GM21367 (cell line): ENCODE measurements around the gene ATP8A2.

Experiments
- ATAC-seq: cut with Tn5 transposase; IDR thresholded peaks from one replicate; pipeline ENCODE4 v1.9.1; 2021; ENCODE audit not compliant: unreplicated experiment

Gene ATP8A2

DNA sequence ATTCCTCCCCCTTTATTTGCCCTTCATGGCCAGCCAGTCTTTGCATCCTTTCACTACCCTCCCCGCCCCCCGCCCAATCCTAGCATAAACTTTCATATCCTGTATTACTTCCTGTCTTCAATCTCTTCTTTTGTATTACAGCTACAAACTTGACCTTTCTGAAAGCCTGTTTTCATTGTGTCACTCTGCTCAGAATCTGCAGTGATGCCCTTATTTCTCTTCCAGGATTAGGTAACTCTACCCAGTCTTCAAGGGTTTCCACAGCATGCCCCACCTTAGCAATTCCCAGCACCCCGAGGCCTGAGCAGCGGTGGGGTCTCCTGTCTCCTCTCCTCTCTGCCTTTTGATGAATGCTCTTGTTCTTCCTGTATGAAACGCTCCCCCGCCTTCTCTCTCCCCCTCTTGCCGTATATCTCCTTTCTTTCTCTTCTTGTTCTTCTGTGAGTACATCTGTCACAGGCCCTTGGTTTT lies 534.5 kb downstream of the ATP8A2 start:
- ATAC-seq, result no peak

DNA sequence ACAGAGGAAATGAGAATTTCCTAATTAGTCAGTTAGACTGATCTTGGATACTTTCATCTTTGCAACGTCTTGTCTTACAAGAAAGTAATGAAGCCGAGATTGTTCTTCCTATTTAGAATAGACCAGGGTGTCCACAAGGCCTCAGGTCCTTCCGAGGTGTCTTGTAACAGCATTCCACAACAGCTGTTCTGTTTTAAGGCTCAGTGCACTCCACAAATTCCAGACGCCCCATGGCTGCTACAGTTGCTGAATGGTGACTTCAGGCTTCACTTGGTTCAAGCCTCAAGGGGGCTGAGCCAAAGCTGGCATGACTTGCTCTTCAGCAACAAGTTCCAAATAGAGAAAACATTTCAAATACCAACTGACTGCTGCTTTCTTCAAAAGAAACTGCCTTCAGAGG lies 536.6 kb downstream of the ATP8A2 start:
- no peak for ATAC-seq

- no peak for ATAC-seq
Observed at GRCh38 chr13:25910243-25910642, 538.5 kb downstream of the ATP8A2 start.

DNA sequence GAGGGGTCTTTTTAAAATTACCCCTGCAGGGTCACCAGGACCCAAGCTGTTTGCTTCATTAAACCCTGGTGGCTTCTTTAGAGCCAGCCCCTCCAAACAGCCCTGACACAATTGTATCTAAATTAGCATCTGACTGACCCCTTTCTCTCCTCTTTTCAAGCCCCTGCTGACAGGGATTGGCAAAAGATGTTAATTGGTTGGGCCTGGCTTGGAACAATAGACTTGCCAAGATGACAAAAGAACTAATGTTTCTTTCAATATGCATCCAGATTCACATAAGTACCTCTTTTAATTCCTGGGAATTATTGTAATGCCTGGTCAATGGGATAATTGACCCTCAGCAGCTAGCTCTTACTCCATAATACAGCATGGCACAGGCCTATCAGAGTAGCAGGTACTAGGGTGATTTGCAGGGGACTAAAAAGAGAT lies 539.2 kb downstream of the ATP8A2 start:
- no peak for ATAC-seq

GRCh38 chr13:25912961-25913360 lies 541.2 kb downstream of the ATP8A2 start:
- no peak for ATAC-seq

DNA sequence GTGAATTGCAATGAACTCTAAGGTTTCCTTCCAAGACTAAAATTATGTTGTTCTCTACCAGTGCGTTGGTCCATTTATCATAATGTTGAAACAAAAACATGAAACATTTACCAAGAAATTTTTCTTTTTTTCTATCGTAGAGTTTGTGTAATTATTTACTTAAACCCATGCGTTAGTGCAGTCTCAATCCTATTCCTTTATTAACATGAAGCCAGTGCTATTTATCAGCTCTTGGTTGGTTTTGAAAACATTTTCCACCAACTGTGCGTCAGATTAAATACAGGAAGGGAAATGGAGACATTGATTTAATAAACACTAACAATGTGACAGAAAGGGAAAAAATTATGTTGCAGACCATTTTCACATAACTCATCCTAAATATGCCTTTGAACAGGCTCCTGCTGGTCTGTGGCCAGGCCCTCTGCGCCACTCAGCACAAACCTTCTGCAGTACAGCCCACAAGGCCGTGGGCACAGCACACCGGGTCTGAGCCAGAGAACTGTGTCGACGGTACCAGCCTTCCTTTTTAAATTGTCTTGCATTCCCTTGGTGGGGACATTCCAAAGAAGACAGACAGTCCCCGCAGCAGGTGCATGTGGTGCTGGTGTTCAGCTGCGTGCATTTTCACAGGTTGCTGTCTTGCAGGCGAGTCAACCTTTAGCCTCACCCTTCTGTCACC lies 544.2 kb downstream of the ATP8A2 start:
- no peak for ATAC-seq

DNA sequence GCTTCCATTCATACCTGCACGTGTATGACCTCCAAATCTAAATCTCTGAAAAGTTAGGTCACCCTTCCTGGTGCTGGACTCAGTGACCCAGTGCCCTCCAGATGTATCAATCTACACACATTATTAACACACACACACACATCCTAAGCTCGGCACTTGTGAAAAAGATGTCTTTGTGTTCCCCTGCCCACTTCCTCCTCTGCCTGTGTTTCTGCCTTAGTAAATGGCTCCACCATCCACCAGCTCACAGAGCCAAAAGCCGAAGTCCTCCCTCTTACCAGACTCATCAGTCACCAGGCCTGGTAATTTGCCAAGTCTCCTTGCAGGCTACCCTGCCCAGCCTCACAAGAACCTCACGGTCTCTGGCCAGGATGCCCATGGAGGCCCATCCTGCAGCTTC lies 548.5 kb downstream of the ATP8A2 start:
- no peak for ATAC-seq

DNA sequence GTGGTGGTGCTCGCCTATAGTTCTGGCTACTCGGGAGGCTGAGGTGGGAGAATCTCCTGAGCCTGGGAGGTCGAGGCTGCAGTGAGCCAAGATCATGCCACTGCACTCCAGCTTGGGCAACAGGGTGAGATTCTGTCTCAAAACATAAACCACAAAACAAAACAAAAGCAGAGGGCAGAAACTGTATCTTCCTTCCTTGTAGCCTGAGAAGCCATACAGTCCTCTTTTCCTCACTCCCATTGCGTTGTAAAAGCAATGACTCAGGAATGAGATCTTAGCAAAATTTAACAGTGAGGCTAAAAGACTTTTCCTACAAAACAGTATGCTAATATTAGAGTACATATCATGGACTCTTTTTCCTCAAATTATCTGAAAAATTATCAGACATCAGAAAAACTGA lies 549.2 kb downstream of the ATP8A2 start:
- ATAC-seq, result no peak

DNA sequence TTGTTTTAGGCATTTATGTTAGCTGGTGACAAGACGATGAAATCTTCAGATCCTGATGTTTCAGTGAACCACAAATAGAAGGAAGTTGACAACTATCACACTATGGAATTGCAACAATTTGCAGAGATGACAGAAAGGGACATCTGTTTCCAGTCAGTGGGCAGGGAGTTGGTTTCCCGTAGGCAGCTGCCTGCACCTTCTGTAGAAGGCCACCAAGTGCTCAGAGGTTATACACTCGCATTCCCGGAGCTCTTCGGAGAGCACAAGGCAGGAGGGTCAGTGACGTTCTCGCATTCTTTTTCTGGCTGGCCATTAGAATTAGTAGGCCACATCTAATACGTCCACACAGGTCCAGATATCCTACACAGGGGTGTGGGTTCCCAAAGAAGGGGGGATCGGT lies 550.6 kb downstream of the ATP8A2 start:
- ATAC-seq, result no peak

- ATAC-seq, result no peak
Observed at GRCh38 chr13:25923217-25924085, 551.7 kb downstream of the ATP8A2 start.

DNA sequence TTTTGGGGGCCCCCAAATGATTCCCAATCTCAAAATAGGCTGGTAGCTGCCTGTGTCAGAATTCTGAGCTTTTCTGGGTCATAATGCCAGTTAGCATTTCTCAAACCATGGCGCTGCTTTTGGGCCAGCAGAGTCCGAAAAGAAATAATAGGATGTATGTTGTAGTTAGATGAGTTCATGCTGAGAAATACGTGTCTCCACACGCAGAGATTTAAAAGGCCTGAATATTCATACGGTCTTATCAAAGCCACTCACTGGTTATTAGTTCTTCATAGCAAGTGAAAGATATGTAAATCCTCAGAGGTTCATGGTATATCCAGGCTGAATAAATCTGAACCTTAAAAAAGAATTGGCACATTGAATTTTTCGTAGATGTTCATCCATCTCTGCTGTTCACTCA lies 555.6 kb downstream of the ATP8A2 start:
- ATAC-seq, result no peak

GRCh38 chr13:25927932-25928331 lies 556.2 kb downstream of the ATP8A2 start:
- no peak for ATAC-seq

DNA sequence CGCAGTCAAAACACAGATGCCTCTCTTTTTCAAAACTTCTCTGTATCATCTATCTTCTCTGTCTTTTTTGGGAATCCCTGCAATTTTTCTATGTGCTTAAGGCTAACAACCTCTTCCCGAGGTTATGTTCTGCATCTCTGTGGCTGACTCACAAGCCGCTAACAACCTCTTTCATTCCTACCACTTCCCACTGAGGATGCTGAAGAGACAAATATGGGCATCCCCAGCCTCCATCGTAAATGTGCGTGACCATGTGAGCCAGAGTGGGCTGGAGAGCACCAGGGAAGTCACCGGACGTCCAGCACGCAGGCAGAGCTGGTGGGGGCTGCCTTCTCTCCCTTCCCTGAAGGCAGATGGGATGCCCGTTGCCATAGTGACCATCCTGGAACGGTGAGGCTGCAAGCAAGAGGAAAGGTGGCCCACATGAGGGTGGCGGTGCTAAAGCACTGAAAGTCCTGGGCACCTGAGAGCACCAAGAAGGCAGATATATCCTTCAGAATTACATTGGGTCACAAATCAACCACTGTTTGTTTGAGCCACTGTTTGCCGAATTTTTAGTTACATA lies 557.2 kb downstream of the ATP8A2 start:
- no peak for ATAC-seq

- no peak for ATAC-seq
Observed at GRCh38 chr13:25929816-25930215, 558.0 kb downstream of the ATP8A2 start.

GRCh38 chr13:25930653-25931052 lies 558.9 kb downstream of the ATP8A2 start:
- no peak for ATAC-seq

- ATAC-seq, result no peak
Observed at GRCh38 chr13:25932365-25932764, 560.6 kb downstream of the ATP8A2 start.

GRCh38 chr13:25933520-25933919 lies 561.7 kb downstream of the ATP8A2 start:
- no peak for ATAC-seq

DNA sequence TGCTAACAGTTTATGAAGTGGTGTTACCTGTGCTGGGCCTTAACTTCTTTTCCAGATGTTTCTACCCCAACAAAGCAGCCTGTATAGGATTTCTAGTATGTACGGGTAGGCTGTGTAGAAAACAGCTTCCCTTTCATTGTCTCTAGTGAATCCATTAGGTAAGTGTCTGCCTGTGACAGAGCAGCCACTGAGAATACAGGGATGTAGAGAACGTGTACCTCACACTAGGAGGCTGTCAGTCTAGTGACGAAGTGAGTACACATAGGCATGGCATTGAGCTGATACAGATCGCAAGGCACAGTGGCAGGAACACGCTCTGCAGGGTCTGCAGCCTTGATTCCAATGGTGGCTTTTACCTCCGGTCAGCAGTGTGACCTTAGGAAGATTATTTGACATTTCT lies 562.4 kb downstream of the ATP8A2 start:
- no peak for ATAC-seq

DNA sequence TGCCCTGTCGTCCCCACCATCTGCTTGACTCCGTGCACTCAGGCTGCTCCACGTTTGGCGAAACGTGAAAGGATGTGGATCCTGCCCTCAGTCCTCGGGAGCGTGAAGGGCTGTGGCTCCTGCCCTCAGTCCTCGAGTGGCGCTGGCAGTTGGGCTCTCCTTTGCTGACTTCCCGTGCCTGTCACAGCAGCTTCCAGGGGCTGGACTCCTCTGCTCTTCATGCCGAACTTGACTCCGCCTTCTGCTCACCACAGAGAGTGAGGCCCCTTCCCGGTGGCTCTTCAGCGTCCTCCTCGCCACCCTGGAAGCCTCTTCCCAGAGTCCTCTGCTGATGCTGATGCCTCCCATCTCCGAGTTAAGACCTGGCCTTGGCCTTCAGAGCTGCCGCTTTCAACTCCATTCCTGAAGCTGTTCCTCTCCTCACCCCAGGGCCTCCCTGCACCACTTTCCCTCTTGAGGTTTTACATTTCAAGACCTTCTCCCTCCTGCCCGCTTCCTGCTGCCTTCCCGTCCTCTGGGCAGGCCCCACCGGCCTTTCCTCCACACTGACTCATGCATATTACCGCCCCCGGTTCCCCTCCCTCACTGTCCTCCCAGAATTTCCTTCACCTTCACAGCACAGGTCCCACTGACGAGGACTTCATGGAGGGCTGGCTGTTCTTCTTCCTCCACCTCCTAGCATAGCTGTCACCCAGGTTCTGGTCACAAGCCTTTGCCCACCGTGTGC lies 568.4 kb downstream of the ATP8A2 start:
- no peak for ATAC-seq

DNA sequence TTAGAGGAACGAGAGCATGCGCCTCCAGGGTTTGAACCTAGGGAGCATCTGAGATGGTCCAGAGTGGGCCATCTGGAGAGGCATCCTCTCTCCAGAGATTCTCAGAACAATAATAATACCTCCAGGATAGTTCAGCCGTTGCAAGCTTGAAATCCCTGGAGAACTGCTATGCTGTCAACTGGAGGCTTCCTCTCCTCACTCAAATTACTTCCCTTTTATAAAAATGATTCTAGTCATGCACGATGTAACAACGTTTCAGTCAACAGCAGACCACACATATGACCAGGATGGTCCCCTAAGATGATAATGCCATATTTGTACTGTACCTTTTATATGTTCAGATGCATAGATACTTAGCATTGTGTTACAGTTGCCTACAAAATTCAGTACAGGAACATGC lies 571.3 kb downstream of the ATP8A2 start:
- ATAC-seq, result no peak

- ATAC-seq, result no peak
Observed at GRCh38 chr13:25943658-25944057, 571.9 kb downstream of the ATP8A2 start.
